Measurements from ENCODE around the gene TMPRSS9. TPM values are rescaled to one million over a fixed set of nuclear protein-coding genes. Genes with fewer than 3 reads are reported as not detected.
"Not testable (repeated sequence)": the region's sequence is repeated elsewhere in the genome, so short reads cannot be mapped to it uniquely, and the experiment has no call there.

The TMPRSS9 gene
- total RNA-seq, 1 donor from 2014 or later = not detected

DNA sequence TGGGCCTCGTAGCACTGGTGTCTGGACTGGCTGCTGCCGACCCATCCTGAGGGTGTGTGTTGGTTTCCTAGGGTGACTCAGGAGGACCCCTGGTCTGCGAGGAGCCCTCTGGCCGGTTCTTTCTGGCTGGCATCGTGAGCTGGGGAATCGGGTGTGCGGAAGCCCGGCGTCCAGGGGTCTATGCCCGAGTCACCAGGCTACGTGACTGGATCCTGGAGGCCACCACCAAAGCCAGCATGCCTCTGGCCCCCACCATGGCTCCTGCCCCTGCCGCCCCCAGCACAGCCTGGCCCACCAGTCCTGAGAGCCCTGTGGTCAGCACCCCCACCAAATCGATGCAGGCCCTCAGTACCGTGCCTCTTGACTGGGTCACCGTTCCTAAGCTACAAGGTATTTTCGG, 53.6 kb downstream of the TMPRSS9 start:
- no peak overlapping the region for H3K4me3 ChIP-seq (ENCODE audit: low read depth, low read length)
- no peak for DNase-seq (ENCODE audit: low read depth)
- peaks cover 2% of the 10 kb centered on the region for H3K27me3 ChIP-seq (ENCODE audit: control insufficient read depth, insufficient read depth, low read length)
- H3K36me3 ChIP-seq (ENCODE audit: control insufficient read depth, insufficient read depth, low read length) = no peaks in the 10 kb centered on the region
- TF ChIP-seq, protein P1, sequence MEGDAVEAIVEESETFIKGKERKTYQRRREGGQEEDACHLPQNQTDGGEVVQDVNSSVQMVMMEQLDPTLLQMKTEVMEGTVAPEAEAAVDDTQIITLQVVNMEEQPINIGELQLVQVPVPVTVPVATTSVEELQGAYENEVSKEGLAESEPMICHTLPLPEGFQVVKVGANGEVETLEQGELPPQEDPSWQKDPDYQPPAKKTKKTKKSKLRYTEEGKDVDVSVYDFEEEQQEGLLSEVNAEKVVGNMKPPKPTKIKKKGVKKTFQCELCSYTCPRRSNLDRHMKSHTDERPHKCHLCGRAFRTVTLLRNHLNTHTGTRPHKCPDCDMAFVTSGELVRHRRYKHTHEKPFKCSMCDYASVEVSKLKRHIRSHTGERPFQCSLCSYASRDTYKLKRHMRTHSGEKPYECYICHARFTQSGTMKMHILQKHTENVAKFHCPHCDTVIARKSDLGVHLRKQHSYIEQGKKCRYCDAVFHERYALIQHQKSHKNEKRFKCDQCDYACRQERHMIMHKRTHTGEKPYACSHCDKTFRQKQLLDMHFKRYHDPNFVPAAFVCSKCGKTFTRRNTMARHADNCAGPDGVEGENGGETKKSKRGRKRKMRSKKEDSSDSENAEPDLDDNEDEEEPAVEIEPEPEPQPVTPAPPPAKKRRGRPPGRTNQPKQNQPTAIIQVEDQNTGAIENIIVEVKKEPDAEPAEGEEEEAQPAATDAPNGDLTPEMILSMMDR (IDR thresholded peaks at IDR 0.05; ENCODE audit: insufficient read depth, low read length, poor library complexity, severe bottlenecking) = no peak

DNA sequence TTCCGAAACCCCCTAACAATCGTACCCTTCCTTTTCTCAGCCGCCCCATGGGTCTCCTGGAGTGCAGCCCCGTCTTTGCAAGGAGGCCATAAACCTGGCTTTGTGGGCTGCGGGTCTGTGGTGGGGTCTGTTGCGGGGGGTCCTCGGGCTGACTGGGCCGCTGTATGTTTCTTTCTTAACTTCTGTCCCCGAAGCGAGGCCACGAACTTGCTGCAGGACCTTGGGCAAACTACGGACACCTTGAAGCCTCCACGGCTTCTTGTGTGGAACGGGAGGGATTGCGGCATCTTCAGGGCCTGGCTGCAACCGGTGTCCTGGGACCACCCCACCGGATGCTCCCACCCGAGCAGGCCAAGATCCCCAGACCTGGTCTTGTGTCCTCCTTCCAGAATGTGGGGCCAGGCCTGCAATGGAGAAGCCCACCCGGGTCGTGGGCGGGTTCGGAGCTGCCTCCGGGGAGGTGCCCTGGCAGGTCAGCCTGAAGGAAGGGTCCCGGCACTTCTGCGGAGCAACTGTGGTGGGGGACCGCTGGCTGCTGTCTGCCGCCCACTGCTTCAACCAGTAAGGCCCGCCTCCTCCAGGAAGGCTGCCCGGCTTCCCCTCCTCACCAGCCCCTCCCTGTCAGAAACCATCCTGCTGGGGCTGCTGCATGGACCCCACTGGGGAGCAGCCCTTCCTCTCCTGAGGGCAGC, 55.4 kb downstream of the TMPRSS9 start:
- DNase-seq (ENCODE audit: low read depth) = no peak
- no peak overlapping the region for H3K4me3 ChIP-seq (ENCODE audit: low read depth, low read length)

DNA sequence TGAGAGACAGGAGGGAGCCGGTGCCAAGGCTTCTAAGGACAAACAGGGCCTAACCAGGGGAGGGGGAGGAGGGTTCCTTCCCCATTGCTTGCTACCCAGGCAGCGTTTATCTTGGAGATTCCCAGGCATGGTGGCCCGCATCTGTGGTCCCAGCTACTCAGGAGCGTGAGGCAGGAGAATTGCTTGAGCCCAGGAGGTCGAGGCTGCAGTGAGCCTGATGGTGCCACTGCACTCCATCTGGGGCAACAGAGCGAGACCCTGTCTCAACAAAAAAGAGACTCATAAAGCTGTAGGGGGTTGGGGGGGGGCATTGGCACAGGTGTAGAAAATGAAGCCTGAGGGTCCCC, 55.9 kb downstream of the TMPRSS9 start:
- H3K4me3 ChIP-seq (ENCODE audit: low read depth, low read length) = no peak overlapping the region
- DNase-seq (ENCODE audit: low read depth) = no peak
- TF ChIP-seq, protein P1 (IDR thresholded peaks at IDR 0.05; ENCODE audit: insufficient read depth, low read length, poor library complexity, severe bottlenecking) = no peak
- no peaks in the 10 kb centered on the region for H3K36me3 ChIP-seq (ENCODE audit: control insufficient read depth, insufficient read depth, low read length)
- peaks cover 2% of the 10 kb centered on the region for H3K27me3 ChIP-seq (ENCODE audit: control insufficient read depth, insufficient read depth, low read length)

More for the DNA sequence above, 55.4 kb downstream of the TMPRSS9 start:
- Histone ChIP-seq H3K27me3 (ENCODE audit: control insufficient read depth, insufficient read depth, low read length) (peaks cover 2% of the 10 kb centered on the region), H3K36me3 (ENCODE audit: control insufficient read depth, insufficient read depth, low read length) (no peaks in the 10 kb centered on the region)
- TF ChIP-seq, protein P1 (IDR thresholded peaks at IDR 0.05; ENCODE audit: insufficient read depth, low read length, poor library complexity, severe bottlenecking) = no peak

DNA sequence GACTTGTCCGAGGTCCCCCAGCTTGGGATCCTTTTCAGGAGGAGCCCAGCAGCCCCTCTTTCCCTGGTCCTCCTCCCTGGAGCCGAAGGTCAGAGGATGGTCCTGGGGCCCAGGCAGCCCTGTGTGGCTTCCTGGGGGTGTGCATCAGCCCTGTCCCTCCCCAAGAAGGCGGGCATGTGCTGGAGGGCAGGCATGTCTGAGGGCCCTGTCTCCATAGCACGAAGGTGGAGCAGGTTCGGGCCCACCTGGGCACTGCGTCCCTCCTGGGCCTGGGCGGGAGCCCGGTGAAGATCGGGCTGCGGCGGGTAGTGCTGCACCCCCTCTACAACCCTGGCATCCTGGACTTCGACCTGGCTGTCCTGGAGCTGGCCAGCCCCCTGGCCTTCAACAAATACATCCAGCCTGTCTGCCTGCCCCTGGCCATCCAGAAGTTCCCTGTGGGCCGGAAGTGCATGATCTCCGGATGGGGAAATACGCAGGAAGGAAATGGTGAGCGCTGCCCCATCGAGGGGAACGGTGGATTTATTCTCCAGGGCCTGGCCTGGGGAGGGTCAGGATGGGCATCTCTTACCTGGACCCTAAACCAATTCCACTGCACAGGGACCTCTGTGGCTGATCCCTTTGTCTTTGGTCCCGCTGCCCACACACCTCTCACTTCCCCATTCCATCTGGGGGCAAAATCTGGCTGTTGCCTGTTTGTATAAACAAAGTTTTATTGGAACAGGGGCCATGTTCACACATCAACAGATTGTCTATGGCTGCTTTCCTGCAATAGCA, 56.4 kb downstream of the TMPRSS9 start:
- TF ChIP-seq, protein P1 (IDR thresholded peaks at IDR 0.05; ENCODE audit: insufficient read depth, low read length, poor library complexity, severe bottlenecking) = no peak
- H3K36me3 ChIP-seq (ENCODE audit: control insufficient read depth, insufficient read depth, low read length) = no peaks in the 10 kb centered on the region
- no peak for DNase-seq (ENCODE audit: low read depth)

DNA sequence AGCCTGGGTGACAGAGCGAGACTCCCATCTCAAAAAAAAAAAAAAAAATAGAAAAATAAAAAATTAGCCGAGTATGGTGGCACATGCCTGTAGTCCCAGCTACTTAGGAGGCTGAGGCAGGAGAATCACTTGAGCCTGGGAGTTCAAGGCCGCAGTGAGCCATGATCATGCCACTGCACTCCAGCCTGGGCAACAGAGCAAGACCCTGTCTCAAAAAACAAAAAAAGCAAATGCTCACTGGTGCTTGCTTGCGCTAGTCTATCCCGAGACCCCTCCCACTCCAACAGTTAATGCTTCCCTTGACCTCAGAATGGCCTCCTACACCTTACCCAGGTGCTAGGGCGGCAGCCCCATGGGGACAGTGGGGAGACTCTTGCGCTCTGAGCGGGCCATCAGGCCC, 57.4 kb downstream of the TMPRSS9 start:
- not testable (repeated sequence) for H3K4me3 ChIP-seq (ENCODE audit: low read depth, low read length); H3K27me3 ChIP-seq (ENCODE audit: control insufficient read depth, insufficient read depth, low read length); H3K36me3 ChIP-seq (ENCODE audit: control insufficient read depth, insufficient read depth, low read length); DNase-seq (ENCODE audit: low read depth)

More for the DNA sequence above, 56.4 kb downstream of the TMPRSS9 start:
- Histone ChIP-seq H3K4me3 (ENCODE audit: low read depth, low read length) (no peak overlapping the region), H3K27me3 (ENCODE audit: control insufficient read depth, insufficient read depth, low read length) (peaks cover 2% of the 10 kb centered on the region)

DNA sequence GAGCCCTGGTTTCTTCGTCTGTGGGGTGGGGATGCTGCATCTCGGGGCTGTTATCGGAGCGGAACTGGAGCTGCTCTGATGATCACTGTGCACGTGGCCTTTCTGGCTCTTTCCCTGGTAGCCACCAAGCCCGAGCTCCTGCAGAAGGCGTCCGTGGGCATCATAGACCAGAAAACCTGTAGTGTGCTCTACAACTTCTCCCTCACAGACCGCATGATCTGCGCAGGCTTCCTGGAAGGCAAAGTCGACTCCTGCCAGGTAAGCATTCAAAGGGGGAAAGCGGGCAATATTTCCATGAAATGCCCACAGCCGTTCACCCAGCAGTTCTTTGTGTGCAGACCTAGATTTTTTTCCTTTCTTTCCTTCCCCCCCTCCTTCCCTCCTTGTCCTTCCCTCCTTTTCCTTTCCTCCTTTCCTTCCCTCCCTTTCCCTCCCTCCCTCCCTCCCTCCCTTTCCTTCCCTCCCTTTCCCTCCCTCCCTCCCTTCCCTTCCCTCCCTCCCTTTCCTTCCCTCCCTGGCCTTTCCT, 57.9 kb downstream of the TMPRSS9 start:
- Histone ChIP-seq H3K4me3 (ENCODE audit: low read depth, low read length) (no peak overlapping the region), H3K36me3 (ENCODE audit: control insufficient read depth, insufficient read depth, low read length) (no peaks in the 10 kb centered on the region), H3K27me3 (ENCODE audit: control insufficient read depth, insufficient read depth, low read length) (no peaks in the 10 kb centered on the region)
- DNase-seq (ENCODE audit: low read depth) = no peak
- TF ChIP-seq, protein P1 (IDR thresholded peaks at IDR 0.05; ENCODE audit: insufficient read depth, low read length, poor library complexity, severe bottlenecking) = no peak
